SK-N-MC (cell line): ENCODE measurements around the gene THOC6.
"Not testable (repeated sequence)": the region's sequence is repeated elsewhere in the genome, so short reads cannot be mapped to it uniquely, and the experiment has no call there.

ENCODE experiments used
- DNase-seq: peaks from one replicate; pipeline ENCODE4 v3.0.0-alpha.2; 2011; ENCODE audit warnings: low read depth, low spot score
- H3K27ac ChIP-seq: fragments of 200-600 bp; sonication (generic); 2 replicates; pipeline ENCODE4 v1.5.1; 2016; ENCODE audit warnings: mixed run types
- H3K36me3 ChIP-seq: fragments of 200-600 bp; sonication (generic); 2 replicates; pipeline ENCODE4 v1.6.1; 2017; ENCODE audit warnings: antibody characterized with exemption, low read length, mixed read lengths; ENCODE audit not compliant: insufficient read depth
- H3K4me3 ChIP-seq: fragments of 200-600 bp; sonication (generic); 2 replicates; pipeline ENCODE4 v1.5.1; 2016
- H3K9ac ChIP-seq: fragments of 200-600 bp; sonication (generic); 2 replicates; pipeline ENCODE4 v1.8.0; 2017; ENCODE audit warnings: mixed run types, mixed read lengths; ENCODE audit not compliant: insufficient read length
- H3K9me3 ChIP-seq: fragments of 200-600 bp; sonication (generic); 2 replicates; pipeline ENCODE4 v1.6.1; 2017; ENCODE audit warnings: low read depth, mild to moderate bottlenecking, antibody characterized with exemption, low read length, moderate library complexity, mixed read lengths
- EZH2 ChIP-seq: fragments of 200-600 bp; sonication (generic); IDR thresholded peaks from one replicate; pipeline ENCODE4 v1.6.1; 2017; ENCODE audit warnings: antibody characterized with exemption
- FOXP2 ChIP-seq: optimal IDR thresholded peaks from 2 replicates; pipeline ENCODE3; 2011; ENCODE audit warnings: mild to moderate bottlenecking, moderate library complexity; ENCODE audit not compliant: insufficient read depth; ENCODE audit errors: extremely low read length, control extremely low read depth
- POLR2AphosphoS5 ChIP-seq: IDR thresholded peaks from 2 replicates; pipeline ENCODE4 v1.6.1; 2012; ENCODE audit warnings: mild to moderate bottlenecking, low read depth, low read length, borderline replicate concordance

The THOC6 gene

GRCh38 chr16:3050487-3050886 lies 26.7 kb downstream of the THOC6 start:
- H3K4me3 ChIP-seq, result no peak overlapping the region
- no peaks in the 10 kb centered on the region for H3K9me3 ChIP-seq
- H3K36me3 ChIP-seq, result no peaks in the 10 kb centered on the region
- H3K27ac ChIP-seq, result no peak overlapping the region
- TF ChIP-seq POLR2AphosphoS5, result no peak
- TF ChIP-seq EZH2, result no peak
- TF ChIP-seq FOXP2, result no peak
- no peak overlapping the region for H3K9ac ChIP-seq
- no peak for DNase-seq

GRCh38 chr16:3051009-3051408 lies 27.2 kb downstream of the THOC6 start:
- H3K4me3 ChIP-seq, result no peak overlapping the region
- no peaks in the 10 kb centered on the region for H3K36me3 ChIP-seq
- DNase-seq, result no peak
- no peak overlapping the region for H3K27ac ChIP-seq
- no peak overlapping the region for H3K9ac ChIP-seq
- H3K9me3 ChIP-seq, result no peaks in the 10 kb centered on the region
- no peak for TF ChIP-seq EZH2
- no peak for TF ChIP-seq FOXP2
- no peak for TF ChIP-seq POLR2AphosphoS5

GRCh38 chr16:3051494-3051893 lies 27.7 kb downstream of the THOC6 start:
- Histone ChIP-seq H3K9ac (no peak overlapping the region), H3K36me3 (no peaks in the 10 kb centered on the region), H3K4me3 (no peak overlapping the region), H3K27ac (no peak overlapping the region), H3K9me3 (no peaks in the 10 kb centered on the region)
- TF ChIP-seq EZH2, result no peak
- TF ChIP-seq FOXP2, result no peak
- no peak for TF ChIP-seq POLR2AphosphoS5
- no peak for DNase-seq

- H3K36me3 ChIP-seq, H3K9ac ChIP-seq, H3K27ac ChIP-seq, H3K9me3 ChIP-seq, H3K4me3 ChIP-seq, DNase-seq: not testable (repeated sequence)
Observed at GRCh38 chr16:3052571-3053329, 28.9 kb downstream of the THOC6 start.

GRCh38 chr16:3053330-3053710 lies 29.5 kb downstream of the THOC6 start:
- not testable (repeated sequence) for H3K9ac ChIP-seq, H3K36me3 ChIP-seq, DNase-seq, H3K9me3 ChIP-seq, H3K4me3 ChIP-seq, H3K27ac ChIP-seq

GRCh38 chr16:3054965-3055733 lies 31.3 kb downstream of the THOC6 start:
- no peak for DNase-seq
- H3K9ac ChIP-seq, result no peak overlapping the region
- no peak for TF ChIP-seq EZH2
- no peak for TF ChIP-seq POLR2AphosphoS5
- TF ChIP-seq FOXP2, result no peak
- H3K9me3 ChIP-seq, result no peaks in the 10 kb centered on the region
- no peaks in the 10 kb centered on the region for H3K36me3 ChIP-seq
- H3K4me3 ChIP-seq, result no peak overlapping the region
- no peak overlapping the region for H3K27ac ChIP-seq

GRCh38 chr16:3055734-3056115 lies 31.9 kb downstream of the THOC6 start:
- H3K27ac ChIP-seq, DNase-seq, H3K9ac ChIP-seq, H3K36me3 ChIP-seq, H3K4me3 ChIP-seq, H3K9me3 ChIP-seq: not testable (repeated sequence)

GRCh38 chr16:3056336-3057180 lies 32.7 kb downstream of the THOC6 start:
- TF ChIP-seq POLR2AphosphoS5 (no peak), EZH2 (no peak)

More at GRCh38 chr16:3056336-3057180, 32.7 kb downstream of the THOC6 start:
- H3K4me3 ChIP-seq, result no peak overlapping the region
- H3K9ac ChIP-seq, result no peak overlapping the region
- no peaks in the 10 kb centered on the region for H3K9me3 ChIP-seq
- no peaks in the 10 kb centered on the region for H3K36me3 ChIP-seq
- no peak overlapping the region for H3K27ac ChIP-seq
- no peak for DNase-seq
